Loucy (cell line): Measurements from ENCODE around the gene MYL11.
"Not testable (repeated sequence)": the region's sequence is repeated elsewhere in the genome, so short reads cannot be mapped to it uniquely, and the experiment has no call there.

Experiments
- H2AFZ ChIP-seq: fragments of 200-600 bp; sonication (generic); 2 replicates; pipeline ENCODE4 v1.6.0; 2016; ENCODE audit warnings: antibody characterized with exemption, mild to moderate bottlenecking, low read length, moderate library complexity
- H3F3A ChIP-seq: fragments of 200-600 bp; 2 replicates; pipeline ENCODE4 v1.6.0; 2016; ENCODE audit warnings: antibody characterized with exemption, low read depth, mild to moderate bottlenecking
- H3K27me3 ChIP-seq: fragments of 200-600 bp; sonication (generic); 2 replicates; pipeline ENCODE4 v1.6.1; 2014; ENCODE audit warnings: low read length, mild to moderate bottlenecking; ENCODE audit not compliant: insufficient read depth, poor library complexity, severe bottlenecking
- H3K36me3 ChIP-seq: fragments of 200-600 bp; sonication (generic); 2 replicates; pipeline ENCODE4 v1.6.1; 2016; ENCODE audit warnings: low read length; ENCODE audit not compliant: insufficient read depth
- H3K4me1 ChIP-seq: fragments of 200-600 bp; sonication (generic); 2 replicates; pipeline ENCODE4 v1.5.1; 2014; ENCODE audit warnings: low read length, mild to moderate bottlenecking; ENCODE audit not compliant: insufficient read depth, poor library complexity, severe bottlenecking
- H3K4me2 ChIP-seq: fragments of 200-600 bp; sonication (generic); 2 replicates; pipeline ENCODE4 v1.6.0; 2014; ENCODE audit warnings: antibody characterized with exemption, low read length, low read depth, mild to moderate bottlenecking; ENCODE audit not compliant: poor library complexity, severe bottlenecking
- H3K4me3 ChIP-seq: fragments of 200-600 bp; sonication (generic); 2 replicates; pipeline ENCODE4 v1.5.1; 2014; ENCODE audit warnings: low read length, mild to moderate bottlenecking, mixed read lengths; ENCODE audit not compliant: poor library complexity, severe bottlenecking
- H3K79me2 ChIP-seq: fragments of 200-600 bp; sonication (generic); 2 replicates; pipeline ENCODE4 v1.6.1; 2014; ENCODE audit warnings: low read length; ENCODE audit not compliant: insufficient read depth
- H3K9ac ChIP-seq: fragments of 200-600 bp; sonication (generic); 2 replicates; pipeline ENCODE4 v1.6.0; 2014; ENCODE audit warnings: mild to moderate bottlenecking, low read depth, low read length, moderate library complexity; ENCODE audit not compliant: poor library complexity, severe bottlenecking
- H3K9me2 ChIP-seq: fragments of 200-600 bp; sonication (generic); replicated peaks from 2 replicates; pipeline ENCODE4 v1.6.1; 2016; ENCODE audit warnings: low read depth, low read length, mixed read lengths
- H3K9me3 ChIP-seq: fragments of 200-600 bp; sonication (generic); 2 replicates; pipeline ENCODE4 v1.6.1; 2014; ENCODE audit warnings: mild to moderate bottlenecking, antibody characterized with exemption, low read length, low read depth; ENCODE audit not compliant: insufficient read depth
- H4K20me1 ChIP-seq: fragments of 200-600 bp; sonication (generic); 2 replicates; pipeline ENCODE4 v1.6.0; 2014; ENCODE audit warnings: antibody characterized with exemption, low read length, mild to moderate bottlenecking; ENCODE audit not compliant: insufficient read depth, poor library complexity, severe bottlenecking
- EZH2phosphoT487 ChIP-seq: fragments of 200-600 bp; IDR thresholded peaks from 2 replicates; pipeline ENCODE4 v1.6.1; 2018; ENCODE audit warnings: antibody characterized with exemption, mild to moderate bottlenecking, moderate library complexity, borderline replicate concordance
- TF ChIP-seq, protein P1 (sequence below): fragments of 200-600 bp; sonication (generic); conservative IDR thresholded peaks from 2 replicates; pipeline ENCODE4 v1.5.1; 2014; ENCODE audit warnings: mild to moderate bottlenecking, antibody characterized with exemption, low read length

MYL11 gene

DNA sequence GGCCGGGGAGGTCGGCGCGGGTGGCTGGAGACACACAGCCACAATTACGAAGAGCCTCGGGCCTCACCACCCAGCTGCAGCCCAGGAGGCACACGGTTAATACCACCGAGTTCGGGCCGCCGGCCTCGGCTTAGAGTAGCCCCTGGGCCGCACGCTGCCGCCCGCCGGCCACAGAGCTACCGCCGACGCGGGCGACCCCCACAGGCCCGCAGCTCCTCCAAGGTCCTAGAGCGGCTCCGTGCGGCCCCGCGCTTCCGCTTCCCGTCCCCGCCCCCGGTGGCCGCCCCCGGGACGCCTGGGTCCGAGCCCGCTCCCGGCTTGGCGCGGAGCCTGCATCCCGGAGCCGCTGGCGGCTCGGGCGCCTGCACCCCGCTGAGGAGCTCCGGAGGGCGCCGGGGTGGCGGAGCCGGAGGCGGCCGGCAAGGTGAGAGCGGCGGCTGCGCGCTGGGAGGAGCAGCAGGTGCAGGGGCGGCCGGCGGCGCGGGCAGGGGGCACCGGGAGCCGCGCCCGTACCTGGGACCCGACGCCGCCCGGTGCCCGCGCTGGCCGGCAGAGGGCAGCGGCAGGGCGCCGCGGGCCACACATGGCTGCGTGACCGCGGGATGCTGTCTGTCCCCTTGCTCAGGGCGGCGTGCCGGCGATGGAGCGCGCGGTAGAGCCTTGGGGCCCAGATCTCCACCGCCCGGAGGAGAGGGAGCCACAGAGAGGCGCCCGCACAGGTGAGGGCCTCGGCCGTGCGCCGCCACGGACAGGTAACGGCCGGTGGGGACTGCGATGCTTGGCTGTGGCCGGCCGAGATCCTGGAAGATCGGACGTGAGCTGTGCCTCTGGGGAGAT is 20.8 kb downstream of the MYL11 start, which contains the start of gene ZNF48:
ZNF48 (plus strand) TSS at position 266 of the 837 bp plus-strand sequence; CDS start at position 641, 375 bp downstream.
- peaks cover 51% of the 10 kb centered on the region for H3K4me1 ChIP-seq
- no peaks in the 10 kb centered on the region for H3K9me2 ChIP-seq
- H3K4me2 ChIP-seq: peak within 1 kb of the TSS; percentile 100
- H4K20me1 ChIP-seq: peaks cover 17% of the 10 kb centered on the region
- peaks cover 8% of the 10 kb centered on the region; the same call in 1 of the 2 replicates for H3K36me3 ChIP-seq
- H3K9me3 ChIP-seq: no peaks in the 10 kb centered on the region
- peaks cover 14% of the 10 kb centered on the region for H3F3A ChIP-seq
- peak within 1 kb of the TSS; percentile 98 for H2AFZ ChIP-seq
- H3K27me3 ChIP-seq: no peaks in the 10 kb centered on the region
- H3K9ac ChIP-seq: peak within 1 kb of the TSS; percentile 89
- peak within 1 kb of the TSS; percentile 99 for H3K4me3 ChIP-seq
- H3K79me2 ChIP-seq: peaks cover 45% of the 10 kb centered on the region
- no peak for TF ChIP-seq EZH2phosphoT487
- TF ChIP-seq, protein P1, sequence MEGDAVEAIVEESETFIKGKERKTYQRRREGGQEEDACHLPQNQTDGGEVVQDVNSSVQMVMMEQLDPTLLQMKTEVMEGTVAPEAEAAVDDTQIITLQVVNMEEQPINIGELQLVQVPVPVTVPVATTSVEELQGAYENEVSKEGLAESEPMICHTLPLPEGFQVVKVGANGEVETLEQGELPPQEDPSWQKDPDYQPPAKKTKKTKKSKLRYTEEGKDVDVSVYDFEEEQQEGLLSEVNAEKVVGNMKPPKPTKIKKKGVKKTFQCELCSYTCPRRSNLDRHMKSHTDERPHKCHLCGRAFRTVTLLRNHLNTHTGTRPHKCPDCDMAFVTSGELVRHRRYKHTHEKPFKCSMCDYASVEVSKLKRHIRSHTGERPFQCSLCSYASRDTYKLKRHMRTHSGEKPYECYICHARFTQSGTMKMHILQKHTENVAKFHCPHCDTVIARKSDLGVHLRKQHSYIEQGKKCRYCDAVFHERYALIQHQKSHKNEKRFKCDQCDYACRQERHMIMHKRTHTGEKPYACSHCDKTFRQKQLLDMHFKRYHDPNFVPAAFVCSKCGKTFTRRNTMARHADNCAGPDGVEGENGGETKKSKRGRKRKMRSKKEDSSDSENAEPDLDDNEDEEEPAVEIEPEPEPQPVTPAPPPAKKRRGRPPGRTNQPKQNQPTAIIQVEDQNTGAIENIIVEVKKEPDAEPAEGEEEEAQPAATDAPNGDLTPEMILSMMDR: peak; percentile 30

DNA sequence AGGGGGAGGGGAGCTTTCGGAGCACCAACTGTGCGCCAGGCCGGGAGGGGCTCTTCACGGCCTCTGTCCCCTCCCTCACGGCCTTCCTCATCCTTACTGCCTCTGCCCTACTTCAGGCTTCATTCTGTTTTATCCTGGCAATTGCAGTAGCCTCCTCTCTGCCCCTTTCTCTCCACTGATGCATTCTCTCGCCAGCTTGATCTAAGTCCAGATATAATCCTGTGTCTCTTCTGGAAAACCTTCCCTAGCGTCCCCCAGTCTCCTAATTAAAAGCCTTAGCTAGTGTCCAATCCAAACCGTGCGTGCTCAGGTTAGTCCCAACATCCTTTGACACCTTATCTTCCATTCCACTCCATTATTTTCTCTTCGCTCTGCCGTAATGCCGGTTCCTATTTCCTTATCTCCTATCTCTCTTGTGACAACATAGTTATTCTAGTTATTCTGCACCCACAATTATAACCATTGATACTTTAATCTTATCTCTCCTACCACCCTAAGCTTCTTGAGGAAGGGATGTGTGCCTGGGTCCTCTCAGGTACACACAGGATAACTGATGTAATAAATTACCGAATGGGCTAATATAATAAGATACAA is 21.5 kb downstream of the MYL11 start:
- Histone ChIP-seq H3K27me3 (no peaks in the 10 kb centered on the region), H3K36me3 (peaks cover 8% of the 10 kb centered on the region; the same call in 1 of the 2 replicates), H3K9me2 (no peaks in the 10 kb centered on the region), H3K9ac (peak overlapping the region; percentile 85), H3K4me3 (peak overlapping the region; percentile 99), H3K79me2 (peaks cover 45% of the 10 kb centered on the region), H2AFZ (peak overlapping the region; percentile 46; the same call in 1 of the 2 replicates), H3K4me2 (peak overlapping the region; percentile 100), H3F3A (peaks cover 18% of the 10 kb centered on the region), H3K9me3 (no peaks in the 10 kb centered on the region), H3K4me1 (peaks cover 55% of the 10 kb centered on the region), H4K20me1 (peaks cover 17% of the 10 kb centered on the region)
- TF ChIP-seq EZH2phosphoT487: no peak
- TF ChIP-seq, protein P1: no peak

DNA sequence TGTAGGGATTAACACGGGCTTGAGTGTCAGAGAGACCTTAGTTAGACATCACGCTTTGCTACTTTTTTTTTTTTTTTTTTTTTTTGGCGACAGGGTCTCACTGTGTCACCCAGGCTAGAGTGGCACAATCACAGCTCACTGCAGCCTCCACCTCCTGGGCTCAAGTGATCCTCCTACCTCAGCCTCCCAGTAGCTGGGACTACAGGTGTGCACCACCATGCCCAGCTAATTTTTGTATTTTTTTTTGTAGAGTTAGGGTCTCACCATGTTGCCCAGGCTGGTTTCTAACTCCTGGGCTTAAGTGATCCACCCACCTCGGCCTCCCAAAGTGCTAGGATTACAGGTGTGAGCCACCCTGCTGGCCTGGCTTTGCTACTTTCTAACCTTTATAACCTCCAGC is 22.0 kb downstream of the MYL11 start:
- H4K20me1 ChIP-seq: peaks cover 17% of the 10 kb centered on the region
- H3K79me2 ChIP-seq: peaks cover 45% of the 10 kb centered on the region
- H3F3A ChIP-seq: peaks cover 22% of the 10 kb centered on the region
- not testable (repeated sequence) for H3K9me3 ChIP-seq, H2AFZ ChIP-seq, H3K9me2 ChIP-seq, H3K36me3 ChIP-seq, H3K27me3 ChIP-seq
- peak overlapping the region; percentile 100 for H3K4me2 ChIP-seq
- peak overlapping the region; percentile 85 for H3K9ac ChIP-seq
- peak overlapping the region; percentile 99 for H3K4me3 ChIP-seq
- H3K4me1 ChIP-seq: peaks cover 55% of the 10 kb centered on the region
